Dermis blood vessel endothelial cell (primary cell): ENCODE data around the gene IGFLR1. TPM values are rescaled to one million over a fixed set of nuclear protein-coding genes. Genes with fewer than 3 reads are reported as not detected.
"Not testable (repeated sequence)": the region's sequence is repeated elsewhere in the genome, so short reads cannot be mapped to it uniquely, and the experiment has no call there.

Experiments used
- DNase-seq: peaks from one replicate; pipeline ENCODE4 v3.0.0; 2010
- total RNA-seq: library from RNA; depleted of rRNA; stranded (reverse); fragments of >200 nt; gene quantifications from 2 replicates; pipeline ENCODE4 v1.2.3, GENCODE V29; 2014

Gene IGFLR1
- total RNA-seq, 1 donor from 2014 or later, result 1.9 TPM

GRCh38 chr19:35739275-35740107 is 2.8 kb downstream of the IGFLR1 start:
- no peak for DNase-seq

- DNase-seq, result no peak
These were observed 3.4 kb downstream of the IGFLR1 start for GRCh38 chr19:35738887-35739229.

- no peak for DNase-seq
These were observed 4.0 kb downstream of the IGFLR1 start for GRCh38 chr19:35738021-35738886.

GRCh38 chr19:35736913-35737886 is 5.1 kb downstream of the IGFLR1 start:
- no peak for DNase-seq

- no peak for DNase-seq
These were observed 7.4 kb downstream of the IGFLR1 start for GRCh38 chr19:35734889-35735288.

GRCh38 chr19:35734273-35734672 is 8.0 kb downstream of the IGFLR1 start:
- DNase-seq, result no peak

- DNase-seq, result no peak
These were observed 8.8 kb downstream of the IGFLR1 start for GRCh38 chr19:35733180-35734125.

- no peak for DNase-seq
These were observed 9.6 kb downstream of the IGFLR1 start for GRCh38 chr19:35732540-35733179.

- DNase-seq, result no peak
These were observed 10.4 kb downstream of the IGFLR1 start for GRCh38 chr19:35731779-35732405.

GRCh38 chr19:35731353-35731752 is 10.9 kb downstream of the IGFLR1 start:
- DNase-seq, result no peak

- DNase-seq, result no peak
These were observed 11.9 kb downstream of the IGFLR1 start for GRCh38 chr19:35730326-35730725.

GRCh38 chr19:35729763-35730162 is 12.5 kb downstream of the IGFLR1 start:
- no peak for DNase-seq

GRCh38 chr19:35729021-35729420 is 13.2 kb downstream of the IGFLR1 start:
- no peak for DNase-seq

GRCh38 chr19:35727956-35728706 is 14.1 kb downstream of the IGFLR1 start:
- no peak for DNase-seq

- DNase-seq, result no peak
These were observed 14.9 kb downstream of the IGFLR1 start for GRCh38 chr19:35727053-35727955.

GRCh38 chr19:35725216-35725861 is 16.9 kb downstream of the IGFLR1 start:
- no peak for DNase-seq

- no peak for DNase-seq
These were observed 17.7 kb downstream of the IGFLR1 start for GRCh38 chr19:35724560-35724959.

- DNase-seq, result not testable (repeated sequence)
These were observed 18.1 kb downstream of the IGFLR1 start for GRCh38 chr19:35724132-35724531.
